Panc1 (cell line): ENCODE results near the gene RASSF5. TPM values are rescaled to one million over a fixed set of nuclear protein-coding genes. Genes with fewer than 3 reads are reported as not detected.

ENCODE experiments used
- ATAC-seq: fragments of 200-7000 bp; cut with Tn5 transposase; 2 replicates; pipeline ENCODE4 v1.9.1; 2020; ENCODE audit warnings: mild to moderate bottlenecking, moderate library complexity
- BruUV-seq: library from RNA; stranded (reverse); fragments of 400-500 nt; replicated peaks from 2 replicates; lab custom pipeline; 2021; lab: Mats Ljungman, UMichigan
- CTCF ChIA-PET: fragments of 300-600 bp; sonication (Branson Sonifier 250); formaldehyde crosslinking; loops from one replicate; lab custom pipeline; 2022; ENCODE audit warnings: antibody characterized with exemption; lab: Charles Lee
- POLR2A ChIA-PET: fragments of 300-600 bp; sonication (Branson Sonifier 250); formaldehyde crosslinking; loops from one replicate; lab custom pipeline; 2022; ENCODE audit warnings: antibody characterized with exemption; lab: Charles Lee
- DNase-seq: peaks from one replicate; pipeline ENCODE4 v3.0.0-alpha.2; 2010; ENCODE audit warnings: low read depth, low spot score
- H3K27ac ChIP-seq: 2 replicates; pipeline ENCODE4 v1.5.1; 2011; ENCODE audit warnings: mild to moderate bottlenecking, low read length, inconsistent platforms
- H3K27me3 ChIP-seq: fragments of 200-500 bp; sonication (Bioruptor generic); 2 replicates; pipeline ENCODE4 v1.6.0; 2014; ENCODE audit warnings: low read length, inconsistent platforms; ENCODE audit not compliant: control insufficient read depth, insufficient read depth
- H3K36me3 ChIP-seq: fragments of 200-500 bp; sonication (Bioruptor generic); 2 replicates; pipeline ENCODE4 v1.5.1; 2014; ENCODE audit warnings: inconsistent platforms, mild to moderate bottlenecking, low read length, moderate library complexity; ENCODE audit not compliant: control insufficient read depth, insufficient read depth
- H3K4me1 ChIP-seq: 2 replicates; pipeline ENCODE4 v1.5.1; 2011; ENCODE audit warnings: inconsistent platforms, mild to moderate bottlenecking, low read length, moderate library complexity; ENCODE audit not compliant: control insufficient read depth, insufficient read depth
- H3K4me3 ChIP-seq, 2 experiments: 2 replicates each; pipeline ENCODE4 v1.5.1; 2011 to 2012; ENCODE audit warnings: low read depth in 2 of 2, low read length in 2 of 2, mild to moderate bottlenecking in 2 of 2, inconsistent platforms in 1 of 2, moderate library complexity in 1 of 2
- H3K9me3 ChIP-seq: fragments of 200-500 bp; sonication (Bioruptor generic); 2 replicates; pipeline ENCODE4 v1.5.1; 2014; ENCODE audit warnings: low read depth, mild to moderate bottlenecking, inconsistent platforms, low read length, moderate library complexity; ENCODE audit not compliant: control insufficient read depth, insufficient read depth
- POLR2AphosphoS5 ChIP-seq: IDR thresholded peaks from 2 replicates; pipeline ENCODE4 v1.6.1; 2012; ENCODE audit warnings: mild to moderate bottlenecking, low read depth, low read length, moderate library complexity
- SIN3A ChIP-seq: IDR thresholded peaks from 2 replicates; pipeline ENCODE4 v1.6.1; 2012; ENCODE audit warnings: low read depth, mild to moderate bottlenecking, low read length, moderate library complexity, borderline replicate concordance; ENCODE audit not compliant: insufficient read depth
- TCF7L2 ChIP-seq: IDR thresholded peaks from 2 replicates; pipeline ENCODE4 v1.6.1; 2011; ENCODE audit warnings: mild to moderate bottlenecking, low read depth, low read length, inconsistent platforms
- in situ Hi-C: cut with HindIII; loops from 2 replicates; pipeline ENCODE4 v1.10.0; 2016; ENCODE audit warnings: low sequenced_read_pairs, low pct_unique_long_range_greater_than_20kb
- intact Hi-C: fragments of 100-400 bp; cut with micrococcal nuclease; formaldehyde crosslinking; loops from one replicate; pipeline ENCODE4 v1.10.0; 2022; ENCODE audit not compliant: unreplicated experiment
- total RNA-seq: library from RNA; stranded (reverse); gene quantifications from one replicate; pipeline ENCODE4 v1.2.1, GENCODE V29; 2021; ENCODE audit not compliant: unreplicated experiment
- TF ChIP-seq, protein P1 (sequence below): fragments of 450-650 bp; IDR thresholded peaks from 2 replicates; pipeline ENCODE4 v1.5.1; 2017; ENCODE audit warnings: mild to moderate bottlenecking
- TF ChIP-seq, protein P2 (sequence below), 2 experiments: IDR thresholded peaks; 2 replicates each; pipeline ENCODE4 v1.6.1; 2011 to 2012; ENCODE audit warnings: low read depth in 2 of 2, control low read depth in 1 of 2, low read length in 1 of 2, mild to moderate bottlenecking in 1 of 2, moderate library complexity in 1 of 2; ENCODE audit not compliant: insufficient read depth in 1 of 2

Gene RASSF5
- total RNA-seq, 1 experiment from 2014 or later, result 1.6 TPM

DNA sequence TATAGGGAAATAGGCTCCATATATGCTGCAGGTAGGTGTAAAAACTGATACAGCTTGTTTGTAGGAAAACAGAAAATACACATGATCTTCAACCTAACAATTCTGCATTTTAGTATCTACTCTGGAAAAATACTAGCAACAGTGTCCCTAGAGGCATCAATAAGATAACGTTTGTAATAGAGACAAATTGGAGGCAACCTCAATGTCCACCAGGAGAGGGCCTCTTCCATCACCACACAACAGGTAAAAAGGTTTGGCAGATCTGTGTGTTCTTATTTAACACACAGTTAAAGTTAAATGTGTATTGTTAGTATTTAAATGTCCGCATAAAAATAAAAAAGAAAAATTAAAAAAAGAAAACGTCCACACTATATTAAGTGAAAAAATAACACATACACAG lies 99.5 kb downstream of the RASSF5 start:
- intact Hi-C loops, result loop anchor here (2.0 to 5.0 kb wide), 2 partner anchors 58 to 305 kb away; no protein-coding TSS in a partner anchor
- TF ChIP-seq POLR2AphosphoS5, result no peak
- TF ChIP-seq, protein P1, sequence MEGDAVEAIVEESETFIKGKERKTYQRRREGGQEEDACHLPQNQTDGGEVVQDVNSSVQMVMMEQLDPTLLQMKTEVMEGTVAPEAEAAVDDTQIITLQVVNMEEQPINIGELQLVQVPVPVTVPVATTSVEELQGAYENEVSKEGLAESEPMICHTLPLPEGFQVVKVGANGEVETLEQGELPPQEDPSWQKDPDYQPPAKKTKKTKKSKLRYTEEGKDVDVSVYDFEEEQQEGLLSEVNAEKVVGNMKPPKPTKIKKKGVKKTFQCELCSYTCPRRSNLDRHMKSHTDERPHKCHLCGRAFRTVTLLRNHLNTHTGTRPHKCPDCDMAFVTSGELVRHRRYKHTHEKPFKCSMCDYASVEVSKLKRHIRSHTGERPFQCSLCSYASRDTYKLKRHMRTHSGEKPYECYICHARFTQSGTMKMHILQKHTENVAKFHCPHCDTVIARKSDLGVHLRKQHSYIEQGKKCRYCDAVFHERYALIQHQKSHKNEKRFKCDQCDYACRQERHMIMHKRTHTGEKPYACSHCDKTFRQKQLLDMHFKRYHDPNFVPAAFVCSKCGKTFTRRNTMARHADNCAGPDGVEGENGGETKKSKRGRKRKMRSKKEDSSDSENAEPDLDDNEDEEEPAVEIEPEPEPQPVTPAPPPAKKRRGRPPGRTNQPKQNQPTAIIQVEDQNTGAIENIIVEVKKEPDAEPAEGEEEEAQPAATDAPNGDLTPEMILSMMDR, result peak; percentile 66; the same call in 1 of the 2 replicates
- ATAC-seq, result peak; percentile 75
- H3K9me3 ChIP-seq, result no peaks in the 10 kb centered on the region
- no peak overlapping the region for H3K27ac ChIP-seq
- no peak overlapping the region for H3K4me3 ChIP-seq
- peaks cover 9% of the 10 kb centered on the region; the same call in 1 of the 2 replicates for H3K36me3 ChIP-seq
- in situ Hi-C loops, result no loop called here
- CTCF ChIA-PET, result no interaction called here
- POLR2A ChIA-PET, result no interaction called here
- H3K4me1 ChIP-seq, result 0 out of 2 replicates have a peak, but pooled peaks cover 5% of the 10 kb centered on the region
- H3K27me3 ChIP-seq, result no peaks in the 10 kb centered on the region
- no peak for DNase-seq
- BruUV-seq, result no TSS peak

DNA sequence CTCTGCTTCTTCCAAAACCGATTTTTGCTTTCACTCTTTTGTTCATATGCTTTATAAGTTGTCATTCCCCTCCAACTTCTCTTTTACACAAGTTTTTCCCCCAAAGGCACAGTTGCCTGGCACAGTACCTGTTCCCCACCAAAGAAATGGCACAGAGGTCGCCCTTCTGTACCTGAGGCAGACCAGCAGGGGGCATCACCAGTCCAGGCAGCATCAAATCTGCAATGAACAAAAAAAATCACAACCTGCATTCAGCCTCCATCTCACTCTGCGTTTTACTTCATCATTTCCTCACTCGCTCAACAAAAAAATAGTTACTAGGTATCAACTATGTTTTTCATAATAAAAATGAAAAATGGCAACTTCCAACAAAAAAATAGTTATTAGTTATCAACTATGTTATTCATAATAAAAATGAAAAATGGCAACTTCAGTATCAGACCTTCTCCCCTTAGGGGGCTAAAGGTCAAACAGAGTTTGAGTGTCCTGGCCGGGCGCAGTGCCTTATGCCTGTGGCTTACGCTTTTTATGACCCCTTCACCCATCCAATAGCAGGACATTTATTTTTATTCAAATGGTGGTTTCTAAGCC lies 100.9 kb downstream of the RASSF5 start:
- TF ChIP-seq SIN3A (no peak), POLR2AphosphoS5 (no peak), TCF7L2 (no peak)
- TF ChIP-seq, protein P2, sequence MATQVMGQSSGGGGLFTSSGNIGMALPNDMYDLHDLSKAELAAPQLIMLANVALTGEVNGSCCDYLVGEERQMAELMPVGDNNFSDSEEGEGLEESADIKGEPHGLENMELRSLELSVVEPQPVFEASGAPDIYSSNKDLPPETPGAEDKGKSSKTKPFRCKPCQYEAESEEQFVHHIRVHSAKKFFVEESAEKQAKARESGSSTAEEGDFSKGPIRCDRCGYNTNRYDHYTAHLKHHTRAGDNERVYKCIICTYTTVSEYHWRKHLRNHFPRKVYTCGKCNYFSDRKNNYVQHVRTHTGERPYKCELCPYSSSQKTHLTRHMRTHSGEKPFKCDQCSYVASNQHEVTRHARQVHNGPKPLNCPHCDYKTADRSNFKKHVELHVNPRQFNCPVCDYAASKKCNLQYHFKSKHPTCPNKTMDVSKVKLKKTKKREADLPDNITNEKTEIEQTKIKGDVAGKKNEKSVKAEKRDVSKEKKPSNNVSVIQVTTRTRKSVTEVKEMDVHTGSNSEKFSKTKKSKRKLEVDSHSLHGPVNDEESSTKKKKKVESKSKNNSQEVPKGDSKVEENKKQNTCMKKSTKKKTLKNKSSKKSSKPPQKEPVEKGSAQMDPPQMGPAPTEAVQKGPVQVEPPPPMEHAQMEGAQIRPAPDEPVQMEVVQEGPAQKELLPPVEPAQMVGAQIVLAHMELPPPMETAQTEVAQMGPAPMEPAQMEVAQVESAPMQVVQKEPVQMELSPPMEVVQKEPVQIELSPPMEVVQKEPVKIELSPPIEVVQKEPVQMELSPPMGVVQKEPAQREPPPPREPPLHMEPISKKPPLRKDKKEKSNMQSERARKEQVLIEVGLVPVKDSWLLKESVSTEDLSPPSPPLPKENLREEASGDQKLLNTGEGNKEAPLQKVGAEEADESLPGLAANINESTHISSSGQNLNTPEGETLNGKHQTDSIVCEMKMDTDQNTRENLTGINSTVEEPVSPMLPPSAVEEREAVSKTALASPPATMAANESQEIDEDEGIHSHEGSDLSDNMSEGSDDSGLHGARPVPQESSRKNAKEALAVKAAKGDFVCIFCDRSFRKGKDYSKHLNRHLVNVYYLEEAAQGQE (IDR thresholded peaks at IDR 0.05; ENCODE audit: insufficient read depth in 1 of 2, low read depth in 2 of 2, low read length in 1 of 2), result no peak
- TF ChIP-seq, protein P1, result peak; percentile 93
- Histone ChIP-seq H3K27ac (no peak overlapping the region), H3K4me3 (no peak overlapping the region), H3K9me3 (no peaks in the 10 kb centered on the region), H3K36me3 (peaks cover 12% of the 10 kb centered on the region; the same call in 1 of the 2 replicates), H3K27me3 (no peaks in the 10 kb centered on the region), H3K4me1 (0 out of 2 replicates have a peak, but pooled peaks cover 5% of the 10 kb centered on the region)
- POLR2A ChIA-PET, result interaction anchor here (0.6 kb wide), 1 partner anchor 46 kb away, joined by 13 read pairs; no protein-coding TSS in a partner anchor
- no peak for DNase-seq
- no TSS peak for BruUV-seq
- in situ Hi-C loops, result no loop called here
- ATAC-seq, result no peak
- CTCF ChIA-PET, result no interaction called here
- intact Hi-C loops, result loop anchor here (5.0 kb wide), 1 partner anchor 304 kb away; no protein-coding TSS in a partner anchor
